Heart left ventricle (tissue), 16 donors: Measurements from ENCODE around the gene PRSS33. TPM values are rescaled to one million over a fixed set of nuclear protein-coding genes. Genes with fewer than 3 reads are reported as not detected.
A peak's percentile ranks its signal among the peaks of the same experiment; 100 is the strongest.

ENCODE experiments used
- ATAC-seq, 4 donors: fragments of 200-7000 bp; cut with Tn5 transposase; one replicate each; pipeline ENCODE4 v1.9.1; 2020 to 2022; ENCODE audit warnings: moderate library complexity in 4 of 4, mild to moderate bottlenecking in 3 of 4, moderate number of reproducible peaks in 1 of 4
- DNase-seq, 5 donors: peaks; one replicate each; pipeline ENCODE4 v3.0.0-alpha.2; 2020
- H3K27ac ChIP-seq, 12 donors: fragments of 200-600 bp; sonication (generic) in 4 of 12; one replicate each; pipeline versions ENCODE4 v1.5.0 to v1.8.0; 2016 to 2022; ENCODE audit warnings: mild to moderate bottlenecking in 2 of 12
- H3K27me3 ChIP-seq, 9 donors: fragments of 200-600 bp; sonication (generic) in 2 of 9; one replicate each; pipeline versions ENCODE4 v1.5.1 to v1.8.0; 2016 to 2022; ENCODE audit warnings: mild to moderate bottlenecking in 3 of 9
- H3K36me3 ChIP-seq, 9 donors: fragments of 200-600 bp; sonication (generic) in 2 of 9; one replicate each; pipeline versions ENCODE4 v1.5.0 to v1.8.0; 2018 to 2022; ENCODE audit warnings: mild to moderate bottlenecking in 2 of 9
- H3K4me1 ChIP-seq, 12 donors: fragments of 200-600 bp; sonication (generic) in 4 of 12; one replicate each; pipeline versions ENCODE4 v1.5.0 to v1.8.0; 2016 to 2022; ENCODE audit warnings: mild to moderate bottlenecking in 3 of 12
- H3K4me3 ChIP-seq, 12 donors: fragments of 200-600 bp; sonication (generic) in 4 of 12; one replicate each; pipeline versions ENCODE4 v1.5.0 to v1.8.0; 2017 to 2022; ENCODE audit warnings: mild to moderate bottlenecking in 9 of 12, moderate library complexity in 4 of 12
- H3K9me3 ChIP-seq, 12 donors: fragments of 200-600 bp; sonication (generic) in 4 of 12; one replicate each; pipeline versions ENCODE4 v1.5.0 to v1.8.0; 2016 to 2022; ENCODE audit warnings: mild to moderate bottlenecking in 1 of 12
- POLR2A ChIP-seq, 2 donors: fragments of 450-650 bp; IDR thresholded peaks; one replicate each; pipeline ENCODE4 v1.6.1; 2017; ENCODE audit warnings: antibody characterized with exemption in 2 of 2, mild to moderate bottlenecking in 2 of 2, moderate library complexity in 2 of 2
- WGBS, 4 donors: extraction: QIAGEN DNeasy Blood & Tissue Kit in 2 of 4; methylation state at CpG; one replicate each; pipeline versions ENCODE4 v1.1.5 to v1.1.7; 2013 to 2018; 5-methylcytosine and 5-hydroxymethylcytosine counted together
- intact Hi-C, 10 donors: fragments of 100-400 bp; cut with DNase I; formaldehyde crosslinking; loops; one replicate each; pipeline versions ENCODE4 v1.11.1 to v1.14.2; 2022
- polyA plus RNA-seq, 2 donors: library from polyadenylated mRNA; stranded (reverse); fragments of 200-250 nt; gene quantifications; one replicate each; pipeline ENCODE4 v1.2.3, GENCODE V29; 2013
- total RNA-seq, 9 donors: library from RNA; depleted of rRNA in 2 of 9; stranded (reverse); fragments of >200 nt in 2 of 9; fragmentation: NEBNext Ultra II Directional in 3 of 9; extraction: Animal tissue kit (Norgen Biotek cat#: 25700) in 3 of 9; gene quantifications; one replicate each; pipeline versions ENCODE4 v1.1.0 to v1.2.4, GENCODE V29; 2016 to 2023
- TF ChIP-seq, protein P1 (sequence below), 12 donors: fragments of 200-600 bp; sonication (generic) in 4 of 12; IDR thresholded peaks; one replicate each; pipeline versions ENCODE4 v1.5.0 to v1.8.0; 2018 to 2022; ENCODE audit warnings: antibody characterized with exemption in 12 of 12, mild to moderate bottlenecking in 5 of 12
- donor health status: ischemic (EF 13 %, LVEDD 7.1; RV severe dilation, severe dysfunction).
- donor health status: healthy with polysubstance abuse.
- donor health status: DM: no; HTN: yes; CAD: no.
- donor health status: DM: no; HTN: no; CAD: no.
- donor health status: ischemic (EF 25% LVEDD 6.9; RV normal size, moderate dysfunction).
- donor health status: ischemic (EF 25% LVEDD 5.7; RV mildly dilated, moderate dysfunction).
- donor health status: healthy.
- donor health status: DM: yes; HTN: yes; CAD: no.
- donor health status: ischemic (EF 35%, LVEDD 5.7; RV mildly dilated, moderate dysfunction).
- donor health status: nonischemic (EF 11% LVEDD 7.7; RV severe dilation, severe dysfunction).
- donor health status: DM: yes; HTN: yes; CAD: no.
- donor health status: PGD.
- donor health status: ischemic (EF 29% LVEDD 5.4; RV normal size, mild dysfunction).
- donor health status: nonischemic (EF 23%, LVEDD 6.1; RV moderate dilation, normal function).

PRSS33 gene
- total and polyA plus RNA-seq, 11 donors = not detected

DNA sequence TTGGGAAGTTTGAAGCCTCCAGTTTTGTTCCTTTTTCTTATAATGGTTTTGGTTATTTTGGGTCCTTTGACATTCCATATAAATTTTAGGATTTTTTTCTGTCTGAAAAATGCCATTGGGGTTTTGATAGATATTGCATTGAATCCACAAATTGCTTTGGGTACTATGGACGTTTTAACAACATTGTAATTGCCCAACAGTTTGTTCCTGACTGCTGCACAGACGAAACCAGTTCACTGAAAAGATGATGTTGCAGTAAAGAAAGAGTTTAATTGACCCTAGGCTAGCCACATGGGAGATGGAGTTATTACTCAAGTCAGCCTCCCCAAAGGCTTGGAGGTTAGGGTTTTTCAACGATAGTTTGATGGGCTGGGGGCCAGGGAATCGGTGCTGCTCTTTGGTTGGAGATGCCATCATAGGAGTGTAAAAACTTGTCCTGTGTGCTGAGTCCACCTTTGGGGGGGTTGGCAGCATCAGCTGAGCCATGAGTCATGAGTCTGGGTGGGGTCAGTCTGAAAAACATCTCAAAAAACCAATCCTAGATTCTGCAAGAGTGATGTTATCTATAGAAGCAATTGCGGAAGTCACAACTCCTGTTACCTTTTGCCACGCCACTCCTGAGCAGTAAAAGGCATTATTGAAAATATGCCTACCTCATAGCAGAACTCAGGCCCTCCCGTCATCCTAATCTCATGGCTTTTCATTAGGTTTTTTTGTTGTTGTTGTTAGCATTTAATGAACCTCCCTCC lies 8.2 kb upstream of the PRSS33 start:
- intact Hi-C loops = loop anchor here in 2 of 10 donors (10.0 kb wide), 1 partner anchor 59 kb away; the partner anchor contains the start of gene PRSS22 (in 2 of the 2)
- Histone ChIP-seq H3K4me1 (peaks cover 0 to 29% (median 0%) of the 10 kb centered on the region in 12 donors), H3K27me3 (peaks cover 0 to 45% (median 12%) of the 10 kb centered on the region in 9 donors), H3K4me3 (no peak overlapping the region), H3K36me3 (no peaks in the 10 kb centered on the region), H3K27ac (no peak overlapping the region), H3K9me3 (no peaks in the 10 kb centered on the region)
- DNase-seq (peak in 1 of 5 donors; percentile 4), ATAC-seq (no peak)
- no peak for TF ChIP-seq POLR2A (IDR thresholded peaks at IDR 0.05)
- TF ChIP-seq, protein P1, sequence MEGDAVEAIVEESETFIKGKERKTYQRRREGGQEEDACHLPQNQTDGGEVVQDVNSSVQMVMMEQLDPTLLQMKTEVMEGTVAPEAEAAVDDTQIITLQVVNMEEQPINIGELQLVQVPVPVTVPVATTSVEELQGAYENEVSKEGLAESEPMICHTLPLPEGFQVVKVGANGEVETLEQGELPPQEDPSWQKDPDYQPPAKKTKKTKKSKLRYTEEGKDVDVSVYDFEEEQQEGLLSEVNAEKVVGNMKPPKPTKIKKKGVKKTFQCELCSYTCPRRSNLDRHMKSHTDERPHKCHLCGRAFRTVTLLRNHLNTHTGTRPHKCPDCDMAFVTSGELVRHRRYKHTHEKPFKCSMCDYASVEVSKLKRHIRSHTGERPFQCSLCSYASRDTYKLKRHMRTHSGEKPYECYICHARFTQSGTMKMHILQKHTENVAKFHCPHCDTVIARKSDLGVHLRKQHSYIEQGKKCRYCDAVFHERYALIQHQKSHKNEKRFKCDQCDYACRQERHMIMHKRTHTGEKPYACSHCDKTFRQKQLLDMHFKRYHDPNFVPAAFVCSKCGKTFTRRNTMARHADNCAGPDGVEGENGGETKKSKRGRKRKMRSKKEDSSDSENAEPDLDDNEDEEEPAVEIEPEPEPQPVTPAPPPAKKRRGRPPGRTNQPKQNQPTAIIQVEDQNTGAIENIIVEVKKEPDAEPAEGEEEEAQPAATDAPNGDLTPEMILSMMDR (IDR thresholded peaks at IDR 0.05) = no peak
- 61 to 71% (median 66%) methylated on average over 7 of the region's 7 CpGs for WGBS, 4 donors

DNA sequence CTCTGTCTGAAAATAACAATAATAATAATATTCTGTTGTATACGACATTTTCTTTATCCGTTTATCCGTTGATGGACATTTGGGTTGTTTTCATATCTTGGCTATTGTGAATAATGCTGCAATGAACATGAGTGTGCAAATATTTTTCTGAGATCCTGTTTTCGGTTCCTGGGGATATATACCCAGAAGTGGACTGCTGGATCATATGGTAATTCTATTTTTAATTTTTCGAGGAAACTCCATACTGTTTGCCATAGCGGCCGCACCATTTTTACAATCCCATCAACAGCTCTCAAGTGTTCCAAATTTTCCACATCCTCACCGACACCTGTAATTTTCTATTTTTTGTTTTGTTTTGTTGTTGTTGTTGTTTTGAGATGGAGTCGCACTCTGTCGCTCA lies 5.6 kb upstream of the PRSS33 start:
- no peak overlapping the region for H3K27ac ChIP-seq
- H3K4me1 ChIP-seq = peaks cover 0 to 29% (median 0%) of the 10 kb centered on the region in 12 donors
- H3K9me3 ChIP-seq = no peaks in the 10 kb centered on the region
- ATAC-seq (no peak), DNase-seq (no peak)
- H3K36me3 ChIP-seq = no peaks in the 10 kb centered on the region
- H3K4me3 ChIP-seq = no peak overlapping the region
- TF ChIP-seq, protein P1 (IDR thresholded peaks at IDR 0.05) = no peak
- no peak for TF ChIP-seq POLR2A (IDR thresholded peaks at IDR 0.05)
- peaks cover 2 to 48% (median 15%) of the 10 kb centered on the region in 9 donors for H3K27me3 ChIP-seq
- intact Hi-C loops = loop anchor here in 2 of 10 donors (10.0 kb wide), 1 partner anchor 62 kb away; the partner anchor contains the start of gene PRSS22 (in 2 of the 2)
- 82 to 90% (median 88%) methylated on average over 10 of the region's 10 CpGs for WGBS, 4 donors

DNA sequence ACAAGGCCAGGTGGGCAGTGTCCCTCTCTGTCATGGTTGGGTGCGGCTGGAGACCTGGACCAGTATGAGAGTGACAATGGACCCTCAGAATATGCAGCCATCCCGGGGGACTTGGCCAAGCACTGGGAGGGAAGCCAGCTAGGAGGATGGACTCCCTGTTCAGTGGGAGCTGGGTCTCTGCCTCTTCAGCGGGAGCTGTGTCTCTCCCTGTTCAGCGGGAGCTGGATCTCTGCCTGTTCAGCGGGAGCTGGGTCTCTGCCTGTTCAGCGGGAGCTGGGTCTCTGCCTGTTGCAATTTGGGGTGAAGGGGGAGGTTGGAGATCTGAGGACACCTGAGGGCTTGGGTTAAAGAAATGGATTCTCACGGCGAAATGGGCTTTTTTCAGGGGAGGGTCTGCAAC lies 3.8 kb upstream of the PRSS33 start:
- Histone ChIP-seq H3K36me3 (no peaks in the 10 kb centered on the region), H3K27me3 (peaks cover 7 to 52% (median 28%) of the 10 kb centered on the region in 9 donors), H3K27ac (no peak overlapping the region), H3K9me3 (no peaks in the 10 kb centered on the region), H3K4me1 (peaks cover 0 to 29% (median 0%) of the 10 kb centered on the region in 12 donors), H3K4me3 (no peak overlapping the region)
- intact Hi-C loops = loop anchor here in 2 of 10 donors (10.0 kb wide), 1 partner anchor 64 kb away; the partner anchor contains the start of gene PRSS22 (in 2 of the 2)
- ATAC-seq = no peak
- 75 to 82% (median 81%) methylated on average over 8 of the region's 8 CpGs for WGBS, 4 donors
- TF ChIP-seq, protein P1 (IDR thresholded peaks at IDR 0.05) = no peak
- no peak for TF ChIP-seq POLR2A (IDR thresholded peaks at IDR 0.05)
- peak in 1 of 5 donors; percentile 2 for DNase-seq

DNA sequence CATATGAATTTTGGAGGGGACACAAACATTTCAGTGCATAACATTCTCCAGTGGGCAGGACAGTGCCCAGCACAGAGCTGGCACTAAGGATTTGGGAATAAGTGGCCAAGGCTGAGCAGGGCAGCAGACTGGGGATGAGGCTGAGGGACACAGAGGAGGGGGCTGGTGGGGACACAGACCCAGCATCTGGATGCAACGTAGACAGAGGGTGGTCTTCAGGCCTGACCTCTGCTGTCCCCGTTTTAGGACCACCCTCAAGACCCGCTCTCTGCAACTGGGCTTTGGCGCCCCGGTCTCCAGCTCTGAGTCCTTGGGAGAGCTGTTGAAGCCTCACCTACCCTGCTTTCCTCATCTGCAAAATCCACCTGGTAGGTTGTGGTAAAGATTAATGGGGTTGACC lies 3.3 kb upstream of the PRSS33 start:
- H3K9me3 ChIP-seq = no peaks in the 10 kb centered on the region
- peaks cover 10 to 57% (median 33%) of the 10 kb centered on the region in 9 donors for H3K27me3 ChIP-seq
- TF ChIP-seq, protein P1 (IDR thresholded peaks at IDR 0.05) = no peak
- no peak for TF ChIP-seq POLR2A (IDR thresholded peaks at IDR 0.05)
- 74 to 90% (median 77%) methylated on average over 5 of the region's 5 CpGs for WGBS, 4 donors
- intact Hi-C loops = loop anchor here in 2 of 10 donors (10.0 kb wide), 1 partner anchor 64 kb away; the partner anchor contains the start of gene PRSS22 (in 2 of the 2)
- no peaks in the 10 kb centered on the region for H3K36me3 ChIP-seq
- peaks cover 0 to 28% (median 0%) of the 10 kb centered on the region in 12 donors for H3K4me1 ChIP-seq
- ATAC-seq (no peak), DNase-seq (peak in 1 of 5 donors; percentile 3)
- no peak overlapping the region for H3K4me3 ChIP-seq
- H3K27ac ChIP-seq = no peak overlapping the region
